ENCODE measurements around the gene GSTO2.

- TF ChIP-seq, protein P1, sequence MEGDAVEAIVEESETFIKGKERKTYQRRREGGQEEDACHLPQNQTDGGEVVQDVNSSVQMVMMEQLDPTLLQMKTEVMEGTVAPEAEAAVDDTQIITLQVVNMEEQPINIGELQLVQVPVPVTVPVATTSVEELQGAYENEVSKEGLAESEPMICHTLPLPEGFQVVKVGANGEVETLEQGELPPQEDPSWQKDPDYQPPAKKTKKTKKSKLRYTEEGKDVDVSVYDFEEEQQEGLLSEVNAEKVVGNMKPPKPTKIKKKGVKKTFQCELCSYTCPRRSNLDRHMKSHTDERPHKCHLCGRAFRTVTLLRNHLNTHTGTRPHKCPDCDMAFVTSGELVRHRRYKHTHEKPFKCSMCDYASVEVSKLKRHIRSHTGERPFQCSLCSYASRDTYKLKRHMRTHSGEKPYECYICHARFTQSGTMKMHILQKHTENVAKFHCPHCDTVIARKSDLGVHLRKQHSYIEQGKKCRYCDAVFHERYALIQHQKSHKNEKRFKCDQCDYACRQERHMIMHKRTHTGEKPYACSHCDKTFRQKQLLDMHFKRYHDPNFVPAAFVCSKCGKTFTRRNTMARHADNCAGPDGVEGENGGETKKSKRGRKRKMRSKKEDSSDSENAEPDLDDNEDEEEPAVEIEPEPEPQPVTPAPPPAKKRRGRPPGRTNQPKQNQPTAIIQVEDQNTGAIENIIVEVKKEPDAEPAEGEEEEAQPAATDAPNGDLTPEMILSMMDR (conservative IDR thresholded peaks at IDR 0.05 in 1 of 2, IDR thresholded peaks at IDR 0.05 in 1 of 2; ENCODE audit: low read depth in 1 of 2, low read length in 2 of 2) = no peak
- TF ChIP-seq EZH2 (IDR thresholded peaks at IDR 0.05; ENCODE audit: low read length, missing control alignments) = no peak
Observed at GRCh38 chr10:104288355-104288754, 19.4 kb downstream of the GSTO2 start.

All from fibroblast of lung (primary cell).